ENCODE data around the gene KCNK13. TPM values are rescaled to one million over a fixed set of nuclear protein-coding genes. Genes with fewer than 3 reads are reported as not detected.

Gene KCNK13
- total and polyA plus RNA-seq, 2 of the 13 experiments (the other 11 are each of a cell fraction or from before 2014, with no cell fraction given), result 0.08 to 0.29 TPM

- TF ChIP-seq EP300 (IDR thresholded peaks at IDR 0.05; ENCODE audit: low read depth in 2 of 2, low read length in 2 of 2) (peak in 1 of 2 experiments; percentile 57; a peak in 1 of 4 replicates), EP300 (CRISPR knock-in tag; IDR thresholded peaks at IDR 0.05; ENCODE audit: borderline replicate concordance) (no peak), BRD4 (CRISPR knock-in tag; IDR thresholded peaks at IDR 0.05) (no peak), ZNF652 (CRISPR knock-in tag; IDR thresholded peaks at IDR 0.05; ENCODE audit: borderline replicate concordance, low read depth) (no peak), MEF2D (CRISPR knock-in tag; IDR thresholded peaks at IDR 0.05) (peak; percentile 52; the same call in 1 of the 2 replicates), ZNF564 (CRISPR knock-in tag; IDR thresholded peaks at IDR 0.05) (no peak), MED8 (CRISPR knock-in tag; IDR thresholded peaks at IDR 0.05; ENCODE audit: insufficient replicate concordance) (no peak), HOXA3 (CRISPR knock-in tag; IDR thresholded peaks at IDR 0.05) (no peak), ZNF430 (CRISPR knock-in tag; IDR thresholded peaks at IDR 0.05) (no peak), ELK4 (CRISPR knock-in tag; IDR thresholded peaks at IDR 0.05; ENCODE audit: borderline replicate concordance) (no peak), ZNF644 (CRISPR knock-in tag; IDR thresholded peaks at IDR 0.05; ENCODE audit: low read depth) (peak; percentile 59; the same call in 1 of the 2 replicates), ZBTB2 (CRISPR knock-in tag; IDR thresholded peaks at IDR 0.05; ENCODE audit: low read depth) (no peak), MBD4 (IDR thresholded peaks at IDR 0.05; ENCODE audit: borderline replicate concordance, low read length) (no peak), MIER3 (CRISPR knock-in tag; IDR thresholded peaks at IDR 0.05; ENCODE audit: borderline replicate concordance) (no peak), NFKBIZ (CRISPR knock-in tag; IDR thresholded peaks at IDR 0.05) (no peak)
- TF ChIP-seq, protein P1, sequence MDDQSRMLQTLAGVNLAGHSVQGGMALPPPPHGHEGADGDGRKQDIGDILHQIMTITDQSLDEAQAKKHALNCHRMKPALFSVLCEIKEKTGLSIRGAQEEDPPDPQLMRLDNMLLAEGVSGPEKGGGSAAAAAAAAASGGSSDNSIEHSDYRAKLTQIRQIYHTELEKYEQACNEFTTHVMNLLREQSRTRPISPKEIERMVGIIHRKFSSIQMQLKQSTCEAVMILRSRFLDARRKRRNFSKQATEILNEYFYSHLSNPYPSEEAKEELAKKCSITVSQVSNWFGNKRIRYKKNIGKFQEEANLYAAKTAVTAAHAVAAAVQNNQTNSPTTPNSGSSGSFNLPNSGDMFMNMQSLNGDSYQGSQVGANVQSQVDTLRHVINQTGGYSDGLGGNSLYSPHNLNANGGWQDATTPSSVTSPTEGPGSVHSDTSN (CRISPR knock-in tag; IDR thresholded peaks at IDR 0.05; ENCODE audit: borderline replicate concordance), result no peak
- TF ChIP-seq, protein P2, sequence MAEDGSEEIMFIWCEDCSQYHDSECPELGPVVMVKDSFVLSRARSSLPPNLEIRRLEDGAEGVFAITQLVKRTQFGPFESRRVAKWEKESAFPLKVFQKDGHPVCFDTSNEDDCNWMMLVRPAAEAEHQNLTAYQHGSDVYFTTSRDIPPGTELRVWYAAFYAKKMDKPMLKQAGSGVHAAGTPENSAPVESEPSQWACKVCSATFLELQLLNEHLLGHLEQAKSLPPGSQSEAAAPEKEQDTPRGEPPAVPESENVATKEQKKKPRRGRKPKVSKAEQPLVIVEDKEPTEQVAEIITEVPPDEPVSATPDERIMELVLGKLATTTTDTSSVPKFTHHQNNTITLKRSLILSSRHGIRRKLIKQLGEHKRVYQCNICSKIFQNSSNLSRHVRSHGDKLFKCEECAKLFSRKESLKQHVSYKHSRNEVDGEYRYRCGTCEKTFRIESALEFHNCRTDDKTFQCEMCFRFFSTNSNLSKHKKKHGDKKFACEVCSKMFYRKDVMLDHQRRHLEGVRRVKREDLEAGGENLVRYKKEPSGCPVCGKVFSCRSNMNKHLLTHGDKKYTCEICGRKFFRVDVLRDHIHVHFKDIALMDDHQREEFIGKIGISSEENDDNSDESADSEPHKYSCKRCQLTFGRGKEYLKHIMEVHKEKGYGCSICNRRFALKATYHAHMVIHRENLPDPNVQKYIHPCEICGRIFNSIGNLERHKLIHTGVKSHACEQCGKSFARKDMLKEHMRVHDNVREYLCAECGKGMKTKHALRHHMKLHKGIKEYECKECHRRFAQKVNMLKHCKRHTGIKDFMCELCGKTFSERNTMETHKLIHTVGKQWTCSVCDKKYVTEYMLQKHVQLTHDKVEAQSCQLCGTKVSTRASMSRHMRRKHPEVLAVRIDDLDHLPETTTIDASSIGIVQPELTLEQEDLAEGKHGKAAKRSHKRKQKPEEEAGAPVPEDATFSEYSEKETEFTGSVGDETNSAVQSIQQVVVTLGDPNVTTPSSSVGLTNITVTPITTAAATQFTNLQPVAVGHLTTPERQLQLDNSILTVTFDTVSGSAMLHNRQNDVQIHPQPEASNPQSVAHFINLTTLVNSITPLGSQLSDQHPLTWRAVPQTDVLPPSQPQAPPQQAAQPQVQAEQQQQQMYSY (CRISPR knock-in tag; IDR thresholded peaks at IDR 0.05), result no peak
- TF ChIP-seq, protein P3, sequence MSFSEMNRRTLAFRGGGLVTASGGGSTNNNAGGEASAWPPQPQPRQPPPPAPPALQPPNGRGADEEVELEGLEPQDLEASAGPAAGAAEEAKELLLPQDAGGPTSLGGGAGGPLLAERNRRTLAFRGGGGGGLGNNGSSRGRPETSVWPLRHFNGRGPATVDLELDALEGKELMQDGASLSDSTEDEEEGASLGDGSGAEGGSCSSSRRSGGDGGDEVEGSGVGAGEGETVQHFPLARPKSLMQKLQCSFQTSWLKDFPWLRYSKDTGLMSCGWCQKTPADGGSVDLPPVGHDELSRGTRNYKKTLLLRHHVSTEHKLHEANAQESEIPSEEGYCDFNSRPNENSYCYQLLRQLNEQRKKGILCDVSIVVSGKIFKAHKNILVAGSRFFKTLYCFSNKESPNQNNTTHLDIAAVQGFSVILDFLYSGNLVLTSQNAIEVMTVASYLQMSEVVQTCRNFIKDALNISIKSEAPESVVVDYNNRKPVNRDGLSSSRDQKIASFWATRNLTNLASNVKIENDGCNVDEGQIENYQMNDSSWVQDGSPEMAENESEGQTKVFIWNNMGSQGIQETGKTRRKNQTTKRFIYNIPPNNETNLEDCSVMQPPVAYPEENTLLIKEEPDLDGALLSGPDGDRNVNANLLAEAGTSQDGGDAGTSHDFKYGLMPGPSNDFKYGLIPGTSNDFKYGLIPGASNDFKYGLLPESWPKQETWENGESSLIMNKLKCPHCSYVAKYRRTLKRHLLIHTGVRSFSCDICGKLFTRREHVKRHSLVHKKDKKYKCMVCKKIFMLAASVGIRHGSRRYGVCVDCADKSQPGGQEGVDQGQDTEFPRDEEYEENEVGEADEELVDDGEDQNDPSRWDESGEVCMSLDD (CRISPR knock-in tag; IDR thresholded peaks at IDR 0.05; ENCODE audit: borderline replicate concordance), result no peak
Observed at GRCh38 chr14:90087433-90087832, 25.6 kb downstream of the KCNK13 start (continued).

Measured in HepG2 (cell line).